A549 (cell line): ENCODE results near the gene AUTS2. TPM values are rescaled to one million over a fixed set of nuclear protein-coding genes. Genes with fewer than 3 reads are reported as not detected.

ENCODE experiments used
- ATAC-seq, 2 experiments: fragments of 200-7000 bp in 1 of 2; fragments of >200 bp in 1 of 2; cut with Nextera tagmentation in 1 of 2; cut with Tn5 transposase in 1 of 2; 3 replicates each; pipeline versions ENCODE4 v1.8.0 to v1.9.1; 2018 to 2020; ENCODE audit warnings: mild to moderate bottlenecking in 1 of 2, moderate library complexity in 1 of 2
- CTCF ChIA-PET: fragments of 300-600 bp; sonication (Branson Sonifier 250); formaldehyde crosslinking; extraction: SDS; loops from one replicate; lab custom pipeline; 2021; ENCODE audit warnings: antibody characterized with exemption, inconsistent platforms; lab: Yijun Ruan, JAX
- POLR2A ChIA-PET: fragments of 350-600 bp; formaldehyde crosslinking; extraction: SDS; loops from one replicate; lab custom pipeline; 2021; ENCODE audit warnings: antibody characterized with exemption, inconsistent platforms; lab: Yijun Ruan, JAX
- DNase-seq, 2 experiments: peaks; one replicate each; pipeline versions ENCODE4 v3.0.0 to v3.0.0-alpha.2; 2011 to 2016; ENCODE audit warnings: low read depth in 1 of 2, low spot score in 1 of 2
- FAIRE-seq: peaks from 2 replicates; lab custom pipeline; 2011; peaks lifted over from hg19 to GRCh38; lab: Jason Lieb, UNC
- H3K27ac ChIP-seq, 2 experiments: fragments of >200 bp; sonication (Bioruptor Twin); formaldehyde crosslinking; 3 replicates each; pipeline ENCODE4 v1.5.1; 2016 to 2017
- H3K4me1 ChIP-seq: fragments of >200 bp; sonication (Bioruptor Twin); formaldehyde crosslinking; 3 replicates; pipeline ENCODE4 v1.6.1; 2016
- H3K4me2 ChIP-seq: fragments of >200 bp; sonication (Bioruptor Twin); formaldehyde crosslinking; 3 replicates; pipeline ENCODE4 v1.6.1; 2016
- H3K4me3 ChIP-seq: fragments of >200 bp; sonication (Bioruptor Twin); formaldehyde crosslinking; 3 replicates; pipeline ENCODE4 v1.5.1; 2016
- H3K9me3 ChIP-seq: fragments of >200 bp; sonication (Bioruptor Twin); formaldehyde crosslinking; 3 replicates; pipeline ENCODE4 v1.6.1; 2016
- ATOH8 ChIP-seq: fragments of 250-450 bp; sonication (Bioruptor Pico); IDR thresholded peaks from 2 replicates; pipeline ENCODE4 v1.5.0; 2020; ENCODE audit warnings: low read depth, mild to moderate bottlenecking, moderate library complexity
- BCL3 ChIP-seq: fragments of >200 bp; sonication (Bioruptor Twin); formaldehyde crosslinking; IDR thresholded peaks from 3 replicates; pipeline ENCODE4 v1.6.1; 2016
- CHD4 ChIP-seq: fragments of 200-600 bp; sonication (generic); IDR thresholded peaks from 2 replicates; pipeline ENCODE4 v1.6.1; 2016; ENCODE audit warnings: antibody characterized with exemption, mild to moderate bottlenecking, borderline replicate concordance
- E2F6 ChIP-seq: IDR thresholded peaks from 2 replicates; pipeline ENCODE4 v1.6.1; 2012; ENCODE audit warnings: low read depth, borderline replicate concordance
- EHF ChIP-seq: fragments of 250-450 bp; sonication (Bioruptor Pico); IDR thresholded peaks from 2 replicates; pipeline ENCODE4 v1.5.0; 2020; ENCODE audit warnings: mild to moderate bottlenecking
- EHMT2 ChIP-seq: fragments of 200-600 bp; sonication (generic); IDR thresholded peaks from 2 replicates; pipeline ENCODE4 v1.6.1; 2016; ENCODE audit warnings: antibody characterized with exemption, low read depth, mild to moderate bottlenecking, moderate library complexity
- ESRRA ChIP-seq: fragments of 150-350 bp; IDR thresholded peaks from 2 replicates; pipeline ENCODE4 v1.6.1; 2014; ENCODE audit warnings: mild to moderate bottlenecking, low read length, borderline replicate concordance
- FOXS1 ChIP-seq: fragments of 250-450 bp; sonication (Bioruptor Pico); IDR thresholded peaks from 2 replicates; pipeline ENCODE4 v1.5.0; 2020; ENCODE audit warnings: mild to moderate bottlenecking, moderate library complexity
- GATA3 ChIP-seq: IDR thresholded peaks from 2 replicates; pipeline ENCODE4 v1.6.1; 2012; ENCODE audit warnings: borderline replicate concordance
- HDAC2 ChIP-seq: fragments of 200-600 bp; sonication (generic); IDR thresholded peaks from 2 replicates; pipeline ENCODE4 v1.6.1; 2016
- HEYL ChIP-seq: fragments of 250-450 bp; sonication (Bioruptor Pico); IDR thresholded peaks from 2 replicates; pipeline ENCODE4 v1.8.0; 2021; ENCODE audit warnings: mild to moderate bottlenecking, moderate library complexity
- HMGXB4 ChIP-seq: fragments of 250-450 bp; sonication (Bioruptor Pico); IDR thresholded peaks from 2 replicates; pipeline ENCODE4 v1.5.0; 2021; ENCODE audit warnings: mild to moderate bottlenecking, moderate library complexity, borderline replicate concordance
- HOXA7 ChIP-seq: fragments of 250-450 bp; sonication (Bioruptor Pico); IDR thresholded peaks from 2 replicates; pipeline ENCODE4 v1.5.0; 2020; ENCODE audit warnings: mild to moderate bottlenecking, moderate library complexity
- HOXB13 ChIP-seq: fragments of 250-450 bp; sonication (Bioruptor Pico); IDR thresholded peaks from 2 replicates; pipeline ENCODE4 v1.5.0; 2020; ENCODE audit warnings: low read depth, mild to moderate bottlenecking, moderate library complexity
- JUN ChIP-seq, 2 experiments: fragments of >200 bp; sonication (Bioruptor Twin); formaldehyde crosslinking; IDR thresholded peaks; 2 replicates in 1 of 2; 3 replicates in 1 of 2; pipeline ENCODE4 v1.6.1; 2016 to 2017
- JUNB ChIP-seq: fragments of >200 bp; sonication (Bioruptor Twin); formaldehyde crosslinking; IDR thresholded peaks from 2 replicates; pipeline ENCODE4 v1.6.1; 2016
- KDM1A ChIP-seq: fragments of 200-600 bp; sonication (generic); IDR thresholded peaks from 2 replicates; pipeline ENCODE4 v1.6.1; 2016; ENCODE audit warnings: low read depth, mild to moderate bottlenecking
- MYC ChIP-seq: IDR thresholded peaks from 2 replicates; pipeline ENCODE4 v1.6.1; 2012; ENCODE audit warnings: mild to moderate bottlenecking, inconsistent platforms, low read length, improper control_type of control experiment, borderline replicate concordance
- NPAS2 ChIP-seq: fragments of 250-450 bp; sonication (Bioruptor Pico); IDR thresholded peaks from 2 replicates; pipeline ENCODE4 v1.8.0; 2022; ENCODE audit warnings: mild to moderate bottlenecking, moderate library complexity, borderline replicate concordance
- PHF8 ChIP-seq: fragments of 200-600 bp; sonication (generic); IDR thresholded peaks from 2 replicates; pipeline ENCODE4 v1.6.1; 2016; ENCODE audit warnings: low read depth, mild to moderate bottlenecking, antibody characterized with exemption, moderate library complexity, borderline replicate concordance
- POLR2AphosphoS2 ChIP-seq: conservative IDR thresholded peaks from 2 replicates; pipeline ENCODE4 v1.6.1; 2012; ENCODE audit warnings: low read length, improper control_type of control experiment, inconsistent platforms
- SMC3 ChIP-seq: fragments of >200 bp; sonication (Bioruptor Twin); formaldehyde crosslinking; IDR thresholded peaks from 3 replicates; pipeline ENCODE4 v1.6.1; 2018; ENCODE audit warnings: inconsistent platforms
- SREBF2 ChIP-seq: fragments of 450-650 bp; IDR thresholded peaks from 2 replicates; pipeline ENCODE4 v1.6.1; 2014; ENCODE audit warnings: mild to moderate bottlenecking, moderate library complexity
- ZSCAN20 ChIP-seq: fragments of 250-450 bp; sonication (Bioruptor Pico); IDR thresholded peaks from 2 replicates; pipeline ENCODE4 v1.8.0; 2022; ENCODE audit warnings: mild to moderate bottlenecking, moderate library complexity
- WGBS: methylation state at CpG from one replicate; pipeline ENCODE4 v1.1.6; 2017; ENCODE audit errors: missing lambda C conversion rate; 5-methylcytosine and 5-hydroxymethylcytosine counted together
- polyA plus RNA-seq, 4 experiments: library from polyadenylated mRNA; depleted of rRNA in 3 of 4; stranded (reverse); fragments of >200 nt; fragmentation: RNase III in 1 of 4; extraction: RNeasy Plus Mini Kit Qiagen cat#74134 plus additional on column Dnase treatment in 1 of 4; gene quantifications; 2 replicates in 3 of 4; 3 replicates in 1 of 4; pipeline ENCODE4 v1.2.3, GENCODE V29; 2011 to 2017

Gene AUTS2
- polyA plus RNA-seq, 2 of the 4 experiments (the other 2 are of a cell fraction) = 1.6 to 3.6 TPM

GRCh38 chr7:69920797-69921196 lies 322.5 kb downstream of the AUTS2 start:
- Histone ChIP-seq H3K9me3 (peaks cover 3% of the 10 kb centered on the region; the same call in 1 of the 3 replicates), H3K4me3 (no peak overlapping the region), H3K27ac (no peak overlapping the region), H3K4me1 (no peaks in the 10 kb centered on the region), H3K4me2 (no peak overlapping the region)
- TF ChIP-seq ESRRA (no peak), SREBF2 (no peak), JUNB (no peak), JUN (IDR thresholded peaks at IDR 0.05) (no peak), CHD4 (no peak), NPAS2 (no peak), EHF (no peak), FOXS1 (no peak), HMGXB4 (CRISPR knock-in tag) (no peak), EHMT2 (no peak), E2F6 (no peak), ZSCAN20 (CRISPR knock-in tag) (no peak), HOXB13 (CRISPR knock-in tag) (no peak), GATA3 (no peak), PHF8 (no peak)
- 49% methylated on average over 3 of the region's 3 CpGs for WGBS
- DNase-seq (no peak), FAIRE-seq (no peak), ATAC-seq (no peak)
- ChIA-PET CTCF (no interaction called here), POLR2A (no interaction called here)

- no peak overlapping the region for H3K4me3 ChIP-seq
- FAIRE-seq (no peak), ATAC-seq (no peak), DNase-seq (no peak)
- H3K4me2 ChIP-seq = no peak overlapping the region
- no peak overlapping the region for H3K27ac ChIP-seq
- 46% methylated on average over 6 of the region's 6 CpGs for WGBS
- peaks cover 3% of the 10 kb centered on the region; the same call in 1 of the 3 replicates for H3K9me3 ChIP-seq
- ChIA-PET POLR2A (no interaction called here), CTCF (interaction anchor here (0.6 to 0.7 kb wide), 2 partner anchors 10 to 213 kb away, joined by 3 read pairs; no protein-coding TSS in a partner anchor)
- TF ChIP-seq HDAC2 = no peak
- no peak for TF ChIP-seq NPAS2
- no peaks in the 10 kb centered on the region for H3K4me1 ChIP-seq
These were observed 323.9 kb downstream of the AUTS2 start for GRCh38 chr7:69922026-69922803.

- ChIA-PET CTCF (no interaction called here), POLR2A (no interaction called here)
- Histone ChIP-seq H3K4me1 (no peaks in the 10 kb centered on the region), H3K27ac (no peak overlapping the region), H3K4me3 (no peak overlapping the region), H3K4me2 (no peak overlapping the region), H3K9me3 (peaks cover 3% of the 10 kb centered on the region; the same call in 1 of the 3 replicates)
- no peak for DNase-seq
- ATAC-seq = no peak
- WGBS = 71% methylated on average over 7 of the region's 10 CpGs
- TF ChIP-seq HEYL (CRISPR knock-in tag) = no peak
- TF ChIP-seq MYC = no peak
- TF ChIP-seq HOXA7 (CRISPR knock-in tag) = no peak
- no peak for TF ChIP-seq HOXB13 (CRISPR knock-in tag)
- TF ChIP-seq KDM1A = no peak
- TF ChIP-seq NPAS2 = no peak
- TF ChIP-seq POLR2AphosphoS2 = no peak
- TF ChIP-seq E2F6 = no peak
- TF ChIP-seq CHD4 = no peak
- no peak for TF ChIP-seq ATOH8 (CRISPR knock-in tag)
- TF ChIP-seq BCL3 = no peak
- TF ChIP-seq SMC3 = no peak
- TF ChIP-seq EHMT2 = no peak
- no peak for FAIRE-seq
These were observed 329.2 kb downstream of the AUTS2 start for GRCh38 chr7:69927461-69927860.
